Stimulated activated CD8-positive, alpha-beta memory T cell treated with anti-CD3 and anti-CD28 coated beads, Interleukin-15, amount 100 ng/mL, for 4 hours (primary cell): ENCODE measurements around the gene PUDP.

Experiments used
- DNase-seq, 2 donors: peaks; one replicate each; pipeline ENCODE4 v3.0.0-alpha.2; 2020; ENCODE audit warnings: low read depth in 2 of 2

The PUDP gene

DNA sequence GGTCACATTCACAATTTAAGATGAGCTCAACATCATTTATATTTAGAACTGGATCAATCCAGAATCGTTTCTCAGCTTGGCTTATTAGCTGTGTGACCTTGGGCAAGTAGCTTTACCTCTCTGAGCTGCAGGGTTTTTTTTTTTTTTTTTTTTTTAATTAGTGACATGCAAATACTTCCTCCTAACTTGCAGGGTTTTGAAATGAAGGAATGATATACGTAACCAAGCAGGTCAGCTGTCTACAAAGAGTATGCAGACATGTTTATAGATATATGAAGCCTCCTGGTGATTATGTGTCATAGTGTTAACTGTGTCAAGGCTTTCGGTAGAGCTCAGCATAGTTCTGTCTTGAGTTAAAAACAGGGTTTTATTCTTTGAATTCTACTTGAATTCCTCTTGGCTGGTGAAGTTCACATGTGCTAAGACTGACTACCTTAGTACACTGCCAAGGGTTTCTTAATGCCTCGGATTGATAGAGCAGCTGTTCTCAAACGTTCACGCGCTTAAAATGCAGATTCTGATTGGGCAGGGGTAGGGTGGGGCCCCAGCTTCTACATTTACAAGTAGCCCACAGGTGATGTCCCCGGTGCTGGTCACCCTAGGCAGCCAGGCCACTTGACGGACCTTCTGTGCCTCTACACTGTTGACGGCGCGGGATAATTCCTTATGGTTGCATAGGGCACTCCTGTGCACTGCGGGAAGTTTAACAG lies 1.1 kb downstream of the PUDP start:
- no peak for DNase-seq

DNA sequence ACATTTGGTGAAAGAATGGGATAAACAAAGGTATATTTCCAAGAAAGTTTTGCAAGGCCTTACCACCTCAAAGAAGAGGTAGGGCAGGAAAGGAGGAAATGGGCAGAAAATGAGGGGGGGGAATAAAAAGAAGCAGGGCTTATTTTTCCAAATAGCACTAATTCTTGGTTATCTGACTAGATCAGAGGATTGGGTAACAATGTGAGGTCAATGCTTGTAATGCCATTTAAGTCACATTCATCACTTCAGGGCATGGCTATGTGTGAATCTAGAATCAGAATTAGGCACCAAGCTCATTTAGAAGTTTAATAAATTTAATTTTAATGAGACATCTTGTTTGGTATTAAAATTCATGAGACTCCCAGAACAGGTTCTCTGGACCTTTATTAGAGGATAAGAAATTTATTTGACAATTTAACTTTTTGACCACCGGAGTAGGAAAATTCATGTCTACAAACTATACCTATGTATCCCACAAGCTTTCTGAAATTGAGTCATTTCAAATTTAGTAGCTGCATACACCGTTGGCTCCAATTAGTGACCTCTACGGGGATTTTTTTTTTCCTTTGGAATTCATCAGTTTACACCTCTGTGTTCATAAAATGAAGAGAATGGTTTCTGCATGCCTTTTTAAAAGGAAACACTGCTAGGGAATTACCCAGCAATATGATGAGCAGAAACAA lies 1.8 kb downstream of the PUDP start:
- DNase-seq: no peak

DNA sequence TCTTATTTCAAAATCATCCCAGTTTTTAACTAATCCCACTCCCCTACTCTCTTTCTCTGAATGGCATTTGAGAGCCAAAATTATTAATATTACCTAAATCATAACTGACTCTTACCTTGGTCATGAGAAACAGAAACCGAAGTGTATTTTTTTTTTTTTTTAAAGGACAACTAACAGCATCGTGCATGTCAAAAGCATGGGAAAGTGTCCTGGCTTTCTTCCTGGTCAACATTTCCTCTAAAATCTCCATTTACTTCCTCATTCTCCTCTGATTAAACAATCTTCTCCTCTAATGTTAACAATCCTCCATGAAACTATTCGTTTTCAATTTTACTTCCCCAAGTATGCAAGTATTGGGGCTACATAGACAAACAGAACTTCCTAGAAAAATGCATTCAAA lies 2.5 kb downstream of the PUDP start:
- DNase-seq: no peak

DNA sequence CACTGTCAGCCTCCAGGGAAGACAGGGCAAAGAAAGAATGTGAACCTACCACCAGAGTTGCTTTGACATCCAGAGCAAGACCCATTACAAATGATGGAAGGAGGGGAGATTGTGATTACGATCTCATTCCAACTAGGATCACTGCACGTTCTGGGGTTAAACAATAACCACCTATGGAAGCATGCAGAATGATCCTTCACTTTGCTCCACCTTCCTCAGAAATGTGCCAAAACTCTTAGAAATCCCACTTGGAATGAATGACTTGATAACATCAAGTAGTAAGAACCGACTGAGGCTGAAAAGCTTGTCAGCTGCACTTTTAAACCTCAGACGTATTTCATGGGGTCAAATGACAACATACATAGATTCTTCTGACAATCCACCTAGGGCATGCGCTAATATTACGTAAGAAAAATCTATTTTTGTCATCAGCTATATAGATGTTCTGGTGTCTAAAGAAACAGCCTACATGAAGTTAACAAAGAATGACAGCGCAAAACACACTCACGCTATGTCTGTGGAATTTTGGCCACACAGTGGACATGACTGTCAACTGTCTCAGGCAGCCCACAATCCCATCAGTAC lies 3.9 kb downstream of the PUDP start:
- no peak for DNase-seq

DNA sequence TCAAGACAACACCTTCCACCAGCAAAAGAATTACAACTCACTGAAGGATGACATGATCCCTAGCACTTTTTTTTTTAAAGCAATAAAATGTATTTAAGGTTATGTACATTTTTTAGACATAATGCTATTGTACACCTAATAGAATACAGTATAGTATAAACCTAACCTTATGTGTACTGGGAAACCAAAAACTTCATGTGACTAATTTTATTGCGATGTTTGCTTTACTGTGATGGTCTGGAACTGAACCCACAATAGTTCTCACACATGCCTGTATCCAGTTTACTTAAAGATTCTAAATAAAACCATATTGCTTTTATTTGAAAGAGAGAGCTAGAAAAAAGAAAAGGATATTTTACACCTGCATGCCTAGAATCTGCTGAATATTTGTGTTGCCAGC lies 4.9 kb downstream of the PUDP start:
- DNase-seq: no peak

DNA sequence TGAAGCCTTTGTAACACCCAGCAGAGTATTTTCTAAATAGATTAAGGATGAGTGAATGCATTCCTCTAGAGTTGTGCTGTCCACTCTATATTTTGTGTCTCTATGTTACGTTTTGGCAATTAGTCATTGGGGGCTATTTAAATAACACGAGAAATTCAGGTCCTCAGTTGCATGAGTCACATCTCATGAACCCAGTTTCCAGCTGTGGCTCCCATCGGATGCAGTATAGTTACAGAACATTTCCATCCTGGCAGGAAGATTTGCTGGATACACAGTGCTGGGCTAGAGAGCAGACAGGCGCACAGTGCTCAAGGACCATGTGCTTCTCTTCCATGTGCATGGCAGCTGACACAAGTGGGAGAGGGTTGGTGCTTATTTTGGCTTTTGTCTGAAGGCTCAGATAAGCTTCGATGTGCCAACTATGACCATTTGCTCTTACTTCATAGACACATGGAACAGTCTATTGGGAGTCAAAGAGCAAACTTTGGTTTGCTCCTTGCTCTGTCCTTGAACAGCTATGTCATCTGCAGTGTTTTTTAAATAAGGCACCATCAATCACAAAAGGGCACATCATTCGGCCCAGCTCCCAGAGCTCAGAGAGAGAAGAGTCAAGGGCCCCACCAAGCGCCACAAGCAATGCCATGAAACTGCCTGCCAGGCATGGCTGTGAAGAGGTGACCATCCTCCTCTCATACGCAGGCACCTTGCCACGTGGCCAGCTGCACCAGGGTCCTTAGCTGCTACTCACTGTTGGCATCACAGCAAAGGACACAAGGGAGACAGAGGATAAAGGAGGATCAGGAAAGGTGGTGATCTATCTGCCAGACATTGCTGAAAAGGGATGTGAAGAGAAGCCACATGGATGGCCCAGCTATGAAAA lies 8.5 kb downstream of the PUDP start:
- DNase-seq: no peak

DNA sequence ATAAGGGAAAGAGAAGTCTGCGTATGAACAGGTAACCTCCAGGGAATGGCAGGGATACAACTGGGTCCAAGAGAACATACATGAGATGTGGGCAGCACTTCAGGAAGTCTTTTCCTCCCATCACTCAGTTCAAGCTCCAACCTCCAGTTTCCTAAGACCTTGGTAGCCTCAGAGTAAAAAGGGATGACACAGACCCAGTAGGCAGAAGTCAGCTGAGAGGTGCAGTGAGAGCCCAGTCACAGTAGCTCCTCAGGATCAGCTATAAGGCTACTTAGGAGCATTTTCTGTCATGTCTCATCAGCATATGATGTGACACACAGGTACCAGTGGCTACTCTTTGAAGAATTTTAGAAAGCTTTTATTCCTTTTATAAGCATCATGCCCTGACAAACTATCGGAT lies 13.0 kb downstream of the PUDP start:
- DNase-seq: no peak

DNA sequence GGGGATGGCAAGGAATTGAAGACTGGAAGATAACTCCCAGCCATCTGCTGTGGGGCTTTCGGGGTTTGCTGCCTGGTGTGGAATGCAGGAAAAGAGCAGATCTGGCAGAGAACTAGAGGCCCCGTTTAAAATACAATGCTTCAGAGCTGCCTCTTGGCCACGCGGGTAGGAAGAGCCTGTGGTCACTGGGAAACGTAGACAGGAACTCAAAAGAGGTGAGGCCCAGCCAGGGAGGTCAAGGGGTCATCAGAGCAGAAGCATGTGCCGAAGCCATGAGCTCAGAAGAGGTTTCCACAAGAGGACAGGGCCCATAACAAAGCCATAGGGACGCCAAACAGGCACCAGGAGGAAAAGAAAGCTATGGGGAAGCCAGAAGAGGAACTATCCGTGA lies 14.9 kb downstream of the PUDP start:
- no peak for DNase-seq

DNA sequence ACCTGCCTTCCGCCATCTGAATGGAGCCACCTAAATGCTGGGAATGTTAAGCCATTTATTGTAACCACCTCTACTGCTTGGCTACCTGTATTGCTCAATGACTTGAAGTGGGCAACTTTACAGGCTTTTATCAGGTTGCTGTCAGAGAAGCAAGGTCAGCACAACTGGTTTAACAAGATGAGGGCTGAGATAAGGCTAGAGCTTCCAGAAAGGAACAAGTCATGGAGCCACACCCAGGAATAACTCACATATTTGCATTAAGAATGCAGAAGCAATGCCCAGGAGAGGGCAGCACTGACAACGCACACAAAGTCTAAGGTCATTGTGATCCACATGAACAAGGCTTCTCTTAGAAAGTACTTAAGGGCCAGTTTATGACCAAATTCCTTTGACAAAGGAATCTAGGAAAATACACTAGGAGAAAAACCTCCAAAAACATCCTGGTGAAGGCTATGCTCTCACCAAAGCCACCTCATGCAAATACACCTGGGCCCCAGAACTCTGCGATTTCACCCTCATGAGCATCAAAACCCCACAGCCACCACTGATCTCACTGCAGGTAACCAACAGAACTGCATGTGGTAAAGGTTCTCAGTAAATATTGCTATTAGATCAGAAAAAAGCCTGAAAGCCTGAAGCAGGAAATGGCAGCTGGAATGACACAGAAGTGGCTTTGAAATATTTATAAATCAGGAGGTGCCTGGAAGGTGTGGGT lies 15.5 kb downstream of the PUDP start:
- DNase-seq: no peak

DNA sequence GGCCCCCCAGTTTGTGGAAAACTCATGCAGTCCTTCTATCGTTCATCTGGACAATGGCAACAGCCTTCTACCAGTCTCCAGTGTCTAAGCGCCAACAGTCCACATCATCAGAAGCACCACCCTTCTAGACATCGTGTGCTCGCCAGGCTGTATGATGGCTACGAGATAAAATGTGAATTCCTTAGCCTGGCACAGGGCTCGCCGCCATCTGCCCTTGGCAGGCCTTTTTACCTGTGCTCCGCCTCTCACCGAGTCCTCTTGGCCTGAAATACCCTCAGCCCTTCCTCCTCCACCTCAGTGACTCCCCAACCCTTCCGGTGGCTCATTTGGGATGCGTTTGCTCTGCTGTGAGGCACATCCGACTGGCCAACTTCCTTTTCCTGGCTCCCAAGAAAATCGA lies 16.3 kb downstream of the PUDP start:
- DNase-seq: no peak

DNA sequence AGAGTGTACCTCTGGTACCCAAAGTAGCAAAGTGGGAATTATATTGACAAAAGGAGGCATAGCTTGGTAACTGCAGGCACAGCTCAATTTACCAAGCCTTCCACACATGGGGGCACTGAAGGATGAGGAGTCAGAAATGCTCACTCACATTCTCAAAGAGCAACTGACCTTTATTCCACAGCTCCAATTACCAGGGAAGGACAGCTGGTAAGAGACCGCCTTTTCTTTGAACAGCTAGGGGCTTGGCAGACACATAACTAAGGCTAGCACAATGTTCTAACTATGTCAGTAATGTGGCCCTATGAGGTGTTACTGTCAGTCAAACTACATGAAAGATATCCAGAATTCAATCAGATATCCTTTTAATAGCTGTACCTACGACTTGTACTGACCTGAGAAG lies 20.9 kb downstream of the PUDP start:
- no peak for DNase-seq

DNA sequence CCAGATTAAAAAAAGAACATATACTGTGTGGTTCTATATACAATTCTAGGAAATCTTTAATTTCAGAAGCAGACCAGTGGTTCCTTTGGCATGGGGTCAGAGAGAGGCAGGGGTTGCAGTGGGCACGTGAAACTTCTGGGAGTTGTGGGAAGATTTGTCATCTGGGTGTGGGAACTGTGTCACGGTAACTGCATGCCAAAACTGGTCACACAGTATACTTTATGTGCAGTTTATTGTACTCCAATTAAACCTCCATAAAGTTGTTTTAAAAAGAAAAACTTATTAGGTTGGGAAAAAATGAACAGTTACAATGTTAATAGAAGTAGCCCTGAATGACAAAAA lies 27.1 kb downstream of the PUDP start:
- DNase-seq: no peak

DNA sequence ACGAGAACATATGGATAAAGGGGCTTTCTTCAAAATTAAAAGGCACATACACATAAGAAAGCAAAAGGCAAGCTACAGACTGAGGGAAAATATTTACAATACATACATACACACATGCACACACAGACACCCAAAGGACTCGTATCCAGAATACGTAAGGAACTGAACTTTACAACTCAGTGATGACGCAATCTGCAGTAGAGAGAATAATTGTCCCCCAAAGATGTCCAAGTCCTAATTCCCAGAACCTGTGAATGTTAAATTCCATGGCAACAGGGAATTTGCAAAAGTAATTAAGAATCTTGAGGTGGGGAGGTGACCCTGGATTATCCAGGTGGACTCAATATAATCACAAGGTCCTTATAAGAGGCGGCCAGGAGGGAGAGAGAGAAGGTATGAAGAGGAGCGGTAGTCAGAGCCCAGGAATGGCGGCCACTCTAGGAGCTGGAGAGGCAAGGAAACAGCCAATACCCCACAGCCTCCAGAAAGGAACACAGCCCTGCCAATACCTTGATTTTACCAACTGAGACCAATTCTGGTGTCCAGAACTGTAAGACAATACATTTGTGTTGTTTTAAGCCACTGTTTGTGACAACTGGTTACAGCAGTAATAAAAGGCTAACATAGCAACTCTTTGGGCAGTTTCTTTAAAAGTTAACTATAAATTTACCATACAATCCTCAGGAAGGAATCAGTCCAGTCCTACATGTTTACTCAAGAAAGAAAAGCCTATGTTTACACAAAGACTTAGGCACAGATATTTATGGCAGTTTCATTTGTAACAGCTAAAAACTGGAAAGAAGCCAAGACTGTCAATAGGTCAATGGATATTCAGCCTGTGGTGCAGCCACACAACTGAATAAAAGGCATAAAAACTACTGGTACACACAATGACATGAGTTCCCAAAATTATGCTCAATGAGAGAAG lies 27.7 kb downstream of the PUDP start:
- DNase-seq: no peak

DNA sequence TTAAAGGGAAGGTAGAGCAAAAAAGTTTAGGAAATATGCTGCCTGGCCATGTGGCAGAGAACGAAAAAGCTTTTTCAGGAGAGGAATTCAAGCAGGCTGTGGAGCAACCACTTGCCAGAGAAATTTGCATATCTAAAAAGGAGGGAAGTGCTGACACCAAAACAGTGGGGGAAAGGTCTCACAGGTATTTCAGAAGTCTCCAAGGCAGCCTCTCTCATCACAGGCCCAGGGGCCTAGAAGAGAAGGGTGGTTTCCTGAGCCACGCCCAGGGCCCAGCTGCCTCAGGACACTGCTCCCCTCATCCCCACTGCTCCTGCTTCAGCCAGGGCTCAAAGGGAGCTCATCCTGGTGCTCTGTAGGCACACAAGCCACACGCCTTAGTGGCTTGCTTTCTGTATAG lies 30.4 kb downstream of the PUDP start:
- no peak for DNase-seq

DNA sequence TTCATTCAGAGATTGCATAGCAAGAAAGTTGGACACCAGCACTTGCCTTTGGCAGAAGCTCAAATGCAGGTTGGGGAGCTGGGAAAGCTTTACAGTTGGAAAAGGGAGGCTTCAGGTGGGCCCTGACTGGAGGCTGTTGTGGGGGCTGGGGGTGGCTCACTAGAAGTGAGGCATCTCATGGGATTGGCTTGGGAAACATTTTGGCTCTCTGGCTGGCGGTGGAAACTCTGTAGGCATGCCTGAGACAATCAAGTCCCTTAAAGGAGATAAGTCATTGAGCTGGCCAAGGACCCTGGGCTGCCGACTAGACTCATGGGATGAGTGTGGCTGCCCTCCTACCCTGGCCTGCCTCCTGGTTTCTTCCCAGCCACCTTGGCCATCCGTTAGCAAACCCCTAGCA lies 31.9 kb downstream of the PUDP start:
- no peak for DNase-seq

DNA sequence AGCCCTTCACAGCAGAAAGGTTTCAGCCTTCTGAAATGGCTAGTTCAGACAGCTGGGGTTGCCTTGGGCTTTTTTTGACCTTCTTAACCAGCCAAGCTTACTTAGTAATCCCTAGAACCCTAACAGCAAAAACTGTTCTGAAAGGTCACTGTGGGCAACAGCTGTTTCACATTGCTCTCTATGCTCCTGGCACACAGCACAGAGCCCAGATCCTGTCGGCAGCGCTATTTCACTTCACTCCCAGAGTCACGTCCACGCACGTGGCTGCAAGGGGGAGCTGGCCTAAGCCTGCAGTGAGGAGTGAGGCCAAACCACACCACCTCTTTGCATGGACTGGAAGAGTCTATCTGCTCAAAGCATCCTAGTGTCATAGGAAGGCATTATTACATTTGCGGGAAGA lies 32.4 kb downstream of the PUDP start:
- no peak for DNase-seq

DNA sequence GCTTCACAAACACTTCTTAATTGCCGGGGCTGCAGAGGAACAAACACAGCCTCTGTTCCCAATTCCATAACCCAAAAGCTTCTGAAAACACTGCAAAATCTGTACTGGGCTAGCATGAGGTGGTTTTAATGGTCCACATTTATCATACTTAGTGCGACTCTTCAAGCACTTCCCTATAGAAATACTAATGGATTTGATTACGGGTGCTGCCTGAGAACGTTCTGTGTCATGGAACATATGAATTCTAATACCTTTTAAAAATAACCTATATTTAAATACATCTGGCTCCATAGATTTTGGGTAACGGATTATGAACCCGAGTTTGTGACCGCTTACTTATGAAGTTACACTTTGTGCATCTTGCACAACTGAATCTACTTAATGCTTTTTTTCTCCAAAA lies 35.9 kb downstream of the PUDP start:
- no peak for DNase-seq

DNA sequence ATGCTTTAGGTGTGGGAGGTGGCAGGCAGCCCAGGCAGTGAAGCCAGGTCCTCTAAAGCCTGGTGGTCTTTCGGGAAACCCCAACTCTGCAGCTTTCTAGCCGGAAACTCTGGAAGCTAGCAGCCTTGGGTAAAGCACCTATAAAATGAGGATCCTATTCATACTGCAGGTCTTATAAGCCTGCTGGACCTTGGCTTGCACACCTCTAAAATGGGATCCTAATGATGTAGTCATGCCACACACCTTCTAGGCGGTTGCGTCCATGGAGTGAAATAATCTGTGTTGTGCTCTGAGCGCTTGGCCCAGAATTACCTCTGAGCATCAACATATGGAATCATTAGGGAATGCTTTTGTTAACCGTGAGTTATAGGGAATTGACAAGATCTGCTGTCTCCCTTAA lies 36.4 kb downstream of the PUDP start:
- no peak for DNase-seq

DNA sequence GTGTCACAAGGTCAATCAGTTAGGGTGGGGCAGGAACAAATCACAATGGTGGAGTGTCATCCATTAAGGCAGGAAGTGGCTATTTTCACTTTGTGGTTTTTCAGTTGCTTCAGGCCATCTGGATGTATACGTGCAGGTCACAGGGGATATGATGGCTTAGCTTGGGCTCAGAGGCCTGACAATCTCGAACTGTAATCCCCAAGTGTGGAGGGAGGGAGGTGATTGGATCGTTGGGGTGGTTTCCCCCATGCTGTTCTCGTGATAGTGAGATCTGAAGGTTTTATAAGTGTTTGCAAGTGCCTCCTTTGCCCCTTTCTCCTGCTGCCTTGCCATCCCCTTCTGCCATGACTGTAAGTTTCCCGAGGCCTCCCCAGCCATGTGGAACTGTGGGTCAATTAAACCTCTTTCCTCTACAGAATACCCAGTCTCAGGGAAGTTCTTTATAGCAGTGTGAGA lies 37.1 kb downstream of the PUDP start:
- DNase-seq: no peak

DNA sequence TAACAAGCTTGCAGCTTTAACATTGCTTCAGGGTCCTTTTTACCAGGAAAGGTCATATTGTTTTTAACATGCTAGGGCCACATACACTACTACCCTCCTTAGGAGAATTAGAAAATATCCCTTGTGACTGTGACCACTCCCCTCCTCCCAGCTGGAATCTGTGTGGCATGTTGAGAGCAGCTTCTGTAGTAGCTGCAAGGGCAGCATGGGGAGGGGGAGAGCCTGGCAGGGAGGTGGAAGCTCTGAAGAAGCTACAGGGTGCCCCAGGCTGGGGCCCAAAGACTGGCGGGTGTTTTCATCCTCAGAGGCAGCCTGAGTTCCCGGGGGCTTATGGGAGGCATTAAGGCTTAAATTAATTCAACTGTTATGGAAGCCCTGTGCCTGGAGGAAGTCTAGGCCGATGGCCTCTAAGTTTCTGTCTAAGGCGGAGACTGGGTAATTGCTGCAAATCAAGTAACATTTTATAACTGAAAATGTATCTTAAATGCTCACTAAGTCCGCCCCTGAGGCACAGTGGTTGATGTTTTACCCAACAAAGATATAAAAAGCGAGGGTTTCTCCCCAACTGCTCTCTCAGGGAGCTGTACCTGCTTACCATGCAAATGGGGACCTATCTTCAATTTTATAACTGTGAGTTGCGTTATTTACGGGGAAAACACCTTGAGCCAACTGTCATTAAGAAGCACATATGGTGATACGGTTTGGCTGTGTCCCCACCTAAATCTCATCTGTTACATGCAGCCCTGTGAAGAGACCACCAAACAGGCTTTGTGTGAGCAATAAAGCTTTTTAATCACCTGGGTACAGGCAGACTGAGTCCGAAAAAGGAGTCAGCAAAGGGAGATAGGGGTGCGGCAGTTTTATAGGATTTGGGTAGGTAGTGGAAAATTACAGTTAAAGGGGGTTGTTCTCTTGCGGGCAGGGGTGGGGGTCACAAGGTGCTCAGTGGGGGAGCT lies 37.8 kb downstream of the PUDP start:
- DNase-seq: no peak
